Central memory CD8-positive, alpha-beta T cell (primary cell): Measurements from ENCODE around the gene SLC35F4.

ENCODE experiments used
- ATAC-seq: fragments of 150-1000 bp; cut with Tn5 transposase; replicated peaks from 2 replicates; pipeline ENCODE4 v1.10.0; 2022; ENCODE audit warnings: mild to moderate bottlenecking, moderate FRiP score, moderate number of reproducible peaks; ENCODE audit not compliant: poor library complexity, severe bottlenecking; ENCODE audit errors: extremely low read depth
- DNase-seq, 2 donors: peaks; one replicate each; pipeline ENCODE4 v3.0.0; 2021; ENCODE audit warnings: low spot score in 2 of 2
- H3K27ac Mint-ChIP-seq: one replicate; pipeline ENCODE4 v1.8.0; 2022; ENCODE audit warnings: low read depth, mild to moderate bottlenecking, moderate library complexity, mixed read lengths
- H3K27me3 Mint-ChIP-seq: one replicate; pipeline ENCODE4 v1.8.0; 2022; ENCODE audit warnings: mixed read lengths
- H3K36me3 Mint-ChIP-seq: one replicate; pipeline ENCODE4 v1.8.0; 2022; ENCODE audit warnings: mild to moderate bottlenecking, moderate library complexity, mixed read lengths; ENCODE audit not compliant: insufficient read depth
- H3K4me1 Mint-ChIP-seq: one replicate; pipeline ENCODE4 v1.8.0; 2022; ENCODE audit warnings: mixed read lengths
- H3K4me3 Mint-ChIP-seq: one replicate; pipeline ENCODE4 v1.8.0; 2022; ENCODE audit warnings: mild to moderate bottlenecking, moderate library complexity, mixed read lengths
- H3K9me3 Mint-ChIP-seq: one replicate; pipeline ENCODE4 v1.8.0; 2022; ENCODE audit warnings: mixed read lengths

The SLC35F4 gene

GRCh38 chr14:57692671-57693070 is 173.2 kb downstream of the SLC35F4 start:
- Mint-ChIP-seq H3K4me1 (no peaks in the 10 kb centered on the region), H3K27ac (no peak overlapping the region), H3K4me3 (no peak overlapping the region), H3K36me3 (no peaks in the 10 kb centered on the region), H3K27me3 (no peaks in the 10 kb centered on the region), H3K9me3 (peaks cover 3% of the 10 kb centered on the region)
- ATAC-seq (no peak), DNase-seq (no peak)

GRCh38 chr14:57687416-57687815 is 178.5 kb downstream of the SLC35F4 start:
- ATAC-seq: no peak
- no peaks in the 10 kb centered on the region for H3K27me3 Mint-ChIP-seq
- H3K36me3 Mint-ChIP-seq: no peaks in the 10 kb centered on the region
- H3K4me1 Mint-ChIP-seq: no peaks in the 10 kb centered on the region
- no peak for DNase-seq
- H3K27ac Mint-ChIP-seq: no peak overlapping the region
- H3K9me3 Mint-ChIP-seq: peaks cover 6% of the 10 kb centered on the region
- no peak overlapping the region for H3K4me3 Mint-ChIP-seq

DNA sequence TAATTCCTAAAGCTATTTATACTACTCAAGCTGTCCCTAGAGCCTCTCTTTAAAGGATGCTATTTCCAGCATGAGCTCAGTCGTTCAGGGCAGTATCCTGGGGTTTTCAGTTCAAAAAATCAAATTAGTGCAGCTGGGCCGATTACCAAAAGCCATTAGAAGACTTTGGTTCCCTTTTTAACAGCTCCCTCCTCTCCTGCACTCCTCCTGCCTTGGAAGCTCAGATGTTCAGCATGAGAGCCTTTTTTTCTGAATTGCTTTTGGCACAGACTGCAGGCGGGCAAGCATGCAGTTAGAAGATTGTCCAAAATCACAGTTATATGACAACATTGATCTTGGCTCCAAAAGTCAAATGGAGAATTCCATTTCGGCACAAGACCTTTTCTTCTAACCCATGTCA is 179.6 kb downstream of the SLC35F4 start:
- no peaks in the 10 kb centered on the region for H3K36me3 Mint-ChIP-seq
- H3K27me3 Mint-ChIP-seq: no peaks in the 10 kb centered on the region
- no peak overlapping the region for H3K27ac Mint-ChIP-seq
- ATAC-seq (no peak), DNase-seq (no peak)
- no peak overlapping the region for H3K4me3 Mint-ChIP-seq
- peaks cover 6% of the 10 kb centered on the region for H3K9me3 Mint-ChIP-seq
- no peaks in the 10 kb centered on the region for H3K4me1 Mint-ChIP-seq

DNA sequence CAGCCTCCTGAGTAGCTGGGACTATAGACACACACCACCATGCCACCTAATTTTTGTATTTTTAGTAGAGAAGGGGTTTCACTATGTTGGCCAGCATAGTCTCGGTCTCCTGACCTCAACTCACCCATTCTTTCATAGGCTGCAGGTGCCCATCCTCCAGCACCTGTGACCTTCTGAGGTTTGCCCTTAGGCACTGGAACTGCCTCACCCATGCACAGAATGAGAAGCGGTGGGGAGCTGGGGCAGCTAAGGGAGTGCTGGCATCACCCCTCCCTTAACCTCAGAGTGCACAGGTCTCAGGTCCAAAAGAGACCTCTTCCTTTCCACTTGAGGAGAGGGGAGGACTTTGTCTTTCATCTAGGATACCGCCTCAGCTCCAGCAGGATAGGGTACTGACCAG is 194.9 kb downstream of the SLC35F4 start:
- ATAC-seq: no peak
- Mint-ChIP-seq H3K4me1 (no peaks in the 10 kb centered on the region), H3K4me3 (no peak overlapping the region), H3K36me3 (no peaks in the 10 kb centered on the region), H3K27ac (no peak overlapping the region), H3K27me3 (no peaks in the 10 kb centered on the region), H3K9me3 (peaks cover 14% of the 10 kb centered on the region)
- DNase-seq: no peak

- H3K27me3 Mint-ChIP-seq: no peaks in the 10 kb centered on the region
- no peak for DNase-seq
- no peak for ATAC-seq
- H3K4me1 Mint-ChIP-seq: no peaks in the 10 kb centered on the region
- H3K36me3 Mint-ChIP-seq: no peaks in the 10 kb centered on the region
- no peak overlapping the region for H3K27ac Mint-ChIP-seq
- peaks cover 7% of the 10 kb centered on the region for H3K9me3 Mint-ChIP-seq
- no peak overlapping the region for H3K4me3 Mint-ChIP-seq
These were observed 205.7 kb downstream of the SLC35F4 start for GRCh38 chr14:57660208-57660607.

DNA sequence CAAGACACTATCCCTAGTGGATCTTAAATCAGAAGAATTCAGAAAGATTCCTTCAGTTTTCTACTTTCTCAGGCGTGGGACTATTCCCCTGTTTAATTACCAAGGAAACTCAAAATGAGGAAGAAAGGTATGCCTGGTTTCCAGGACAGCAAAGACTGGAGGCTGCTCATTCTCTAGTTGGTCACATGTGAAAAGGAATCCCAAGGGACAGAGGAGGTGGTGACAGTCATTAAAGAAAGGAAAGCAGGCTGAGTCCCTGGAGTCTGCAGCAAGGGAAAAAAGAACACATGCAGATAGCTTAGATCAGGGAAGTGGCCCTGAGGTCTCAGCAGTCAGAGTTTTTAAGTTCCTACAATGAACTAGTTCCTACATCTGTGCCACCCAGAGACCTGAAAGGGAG is 206.8 kb downstream of the SLC35F4 start:
- Mint-ChIP-seq H3K27ac (no peak overlapping the region), H3K4me3 (no peak overlapping the region), H3K4me1 (no peaks in the 10 kb centered on the region), H3K27me3 (no peaks in the 10 kb centered on the region), H3K9me3 (peaks cover 7% of the 10 kb centered on the region), H3K36me3 (no peaks in the 10 kb centered on the region)
- ATAC-seq (no peak), DNase-seq (no peak)

DNA sequence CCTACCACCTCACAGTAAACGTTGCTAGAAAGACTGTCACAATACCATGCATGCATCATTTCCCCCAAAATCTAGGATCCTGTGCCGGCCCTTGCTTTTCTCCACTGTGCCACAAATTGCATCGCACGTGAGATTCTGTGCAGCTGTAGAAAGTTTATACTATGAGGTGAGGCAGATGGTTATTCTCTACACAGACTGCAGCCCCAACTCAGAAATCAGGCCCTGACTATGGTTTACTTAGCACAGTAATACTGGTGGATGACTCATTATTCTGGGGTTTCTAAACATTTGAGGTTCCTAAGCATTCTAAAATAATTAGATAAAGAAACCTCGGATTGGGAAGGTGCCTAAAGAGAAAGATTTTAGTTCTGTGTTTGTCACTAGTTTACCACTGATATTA is 208.4 kb downstream of the SLC35F4 start:
- no peak for ATAC-seq
- no peaks in the 10 kb centered on the region for H3K36me3 Mint-ChIP-seq
- no peak for DNase-seq
- H3K27me3 Mint-ChIP-seq: no peaks in the 10 kb centered on the region
- H3K9me3 Mint-ChIP-seq: no peaks in the 10 kb centered on the region
- no peak overlapping the region for H3K4me3 Mint-ChIP-seq
- no peaks in the 10 kb centered on the region for H3K4me1 Mint-ChIP-seq
- H3K27ac Mint-ChIP-seq: no peak overlapping the region

- DNase-seq (no peak), ATAC-seq (no peak)
- no peaks in the 10 kb centered on the region for H3K36me3 Mint-ChIP-seq
- no peak overlapping the region for H3K4me3 Mint-ChIP-seq
- no peaks in the 10 kb centered on the region for H3K9me3 Mint-ChIP-seq
- H3K27me3 Mint-ChIP-seq: no peaks in the 10 kb centered on the region
- no peaks in the 10 kb centered on the region for H3K4me1 Mint-ChIP-seq
- no peak overlapping the region for H3K27ac Mint-ChIP-seq
These were observed 209.0 kb downstream of the SLC35F4 start for GRCh38 chr14:57656853-57657252.

- no peak overlapping the region for H3K27ac Mint-ChIP-seq
- H3K4me3 Mint-ChIP-seq: no peak overlapping the region
- no peak for DNase-seq
- peaks cover 3% of the 10 kb centered on the region for H3K9me3 Mint-ChIP-seq
- H3K4me1 Mint-ChIP-seq: no peaks in the 10 kb centered on the region
- no peaks in the 10 kb centered on the region for H3K36me3 Mint-ChIP-seq
- H3K27me3 Mint-ChIP-seq: no peaks in the 10 kb centered on the region
- no peak for ATAC-seq
These were observed 213.1 kb downstream of the SLC35F4 start for GRCh38 chr14:57652769-57653168.

DNA sequence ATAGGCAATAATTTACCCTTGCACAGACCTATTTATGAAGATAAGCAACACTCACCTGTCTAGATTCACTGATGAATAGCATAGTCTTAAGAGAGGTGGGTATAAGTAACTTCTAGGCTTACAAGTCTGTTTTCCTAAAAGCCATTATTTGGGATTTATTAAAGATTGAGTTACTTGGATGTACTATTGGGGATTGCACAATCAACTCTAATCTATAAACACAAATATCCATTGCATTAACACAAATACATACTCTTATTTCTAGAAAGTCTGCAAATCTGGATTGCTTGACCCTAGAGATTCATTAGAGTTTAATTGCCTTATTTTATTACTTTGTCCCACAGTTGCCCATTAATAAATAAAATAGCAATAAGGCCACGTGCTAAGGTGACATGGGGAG is 224.1 kb downstream of the SLC35F4 start:
- DNase-seq: no peak
- no peak overlapping the region for H3K4me3 Mint-ChIP-seq
- no peak overlapping the region for H3K27ac Mint-ChIP-seq
- no peaks in the 10 kb centered on the region for H3K4me1 Mint-ChIP-seq
- peaks cover 6% of the 10 kb centered on the region for H3K9me3 Mint-ChIP-seq
- no peaks in the 10 kb centered on the region for H3K36me3 Mint-ChIP-seq
- ATAC-seq: no peak
- no peaks in the 10 kb centered on the region for H3K27me3 Mint-ChIP-seq

DNA sequence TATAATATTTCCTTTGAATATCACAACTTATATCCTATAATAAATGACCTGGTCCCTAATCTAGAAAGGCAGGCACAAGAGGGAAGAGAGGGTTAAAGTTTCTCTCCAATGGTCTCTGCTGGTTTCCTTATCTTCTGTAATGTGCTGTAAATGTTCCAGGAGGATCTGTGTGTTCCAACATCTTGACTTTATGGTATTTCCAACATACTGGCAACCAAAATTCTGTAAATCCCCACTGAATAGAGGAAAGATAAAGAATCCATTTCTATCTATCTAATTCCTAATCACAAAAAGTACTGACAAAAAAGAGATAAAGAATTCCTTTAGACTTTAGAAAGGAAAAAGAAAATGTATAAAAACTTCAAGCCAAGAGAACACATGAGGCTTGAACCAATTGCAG is 225.9 kb downstream of the SLC35F4 start:
- Mint-ChIP-seq H3K36me3 (no peaks in the 10 kb centered on the region), H3K9me3 (no peaks in the 10 kb centered on the region), H3K4me1 (no peaks in the 10 kb centered on the region), H3K4me3 (no peak overlapping the region), H3K27me3 (no peaks in the 10 kb centered on the region), H3K27ac (no peak overlapping the region)
- ATAC-seq: no peak
- no peak for DNase-seq

- Mint-ChIP-seq H3K27ac (no peak overlapping the region), H3K36me3 (no peaks in the 10 kb centered on the region), H3K4me1 (no peaks in the 10 kb centered on the region), H3K4me3 (no peak overlapping the region), H3K9me3 (peaks cover 13% of the 10 kb centered on the region), H3K27me3 (no peaks in the 10 kb centered on the region)
- DNase-seq (no peak), ATAC-seq (no peak)
These were observed 228.0 kb downstream of the SLC35F4 start for GRCh38 chr14:57637901-57638300.

DNA sequence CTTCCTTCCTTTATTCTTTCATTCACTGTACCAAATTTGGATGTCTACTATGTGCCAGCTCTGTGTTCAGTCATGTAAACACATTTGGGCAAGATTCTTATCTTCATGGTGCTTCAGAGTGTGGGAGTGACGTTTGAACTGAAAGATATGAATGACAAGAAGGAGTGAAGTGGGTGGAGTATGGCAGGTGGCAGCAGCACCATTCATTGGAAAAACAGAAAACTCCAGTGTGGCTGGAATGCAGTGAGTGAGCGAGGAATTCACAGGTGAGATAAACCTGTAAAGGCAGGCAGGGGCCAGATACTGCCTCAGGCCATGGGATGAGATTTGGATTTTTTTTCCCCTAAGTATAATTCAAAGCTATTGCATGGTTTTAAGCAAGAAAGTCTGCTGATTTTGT is 231.6 kb downstream of the SLC35F4 start:
- Mint-ChIP-seq H3K27ac (no peak overlapping the region), H3K36me3 (no peaks in the 10 kb centered on the region), H3K4me3 (no peak overlapping the region), H3K4me1 (no peaks in the 10 kb centered on the region), H3K9me3 (peaks cover 13% of the 10 kb centered on the region), H3K27me3 (no peaks in the 10 kb centered on the region)
- ATAC-seq: no peak
- DNase-seq: no peak

- ATAC-seq: no peak
- peaks cover 13% of the 10 kb centered on the region for H3K9me3 Mint-ChIP-seq
- no peak for DNase-seq
- no peaks in the 10 kb centered on the region for H3K27me3 Mint-ChIP-seq
- H3K4me3 Mint-ChIP-seq: no peak overlapping the region
- no peaks in the 10 kb centered on the region for H3K36me3 Mint-ChIP-seq
- H3K4me1 Mint-ChIP-seq: no peaks in the 10 kb centered on the region
- no peak overlapping the region for H3K27ac Mint-ChIP-seq
These were observed 233.2 kb downstream of the SLC35F4 start for GRCh38 chr14:57632649-57633048.
